Activated CD4-positive, alpha-beta T cell treated with anti-CD3 and anti-CD28 coated beads, Interleukin-2, Interleukin-6, amounts not matched to agents 100 ng/mL and 50 ng/mL, durations not matched to agents 16 hours and 8 hours (primary cell): ENCODE data around the gene CHST12.

Experiments used
- DNase-seq: peaks from one replicate; pipeline ENCODE4 v3.0.0-alpha.2; 2020

Gene CHST12

DNA sequence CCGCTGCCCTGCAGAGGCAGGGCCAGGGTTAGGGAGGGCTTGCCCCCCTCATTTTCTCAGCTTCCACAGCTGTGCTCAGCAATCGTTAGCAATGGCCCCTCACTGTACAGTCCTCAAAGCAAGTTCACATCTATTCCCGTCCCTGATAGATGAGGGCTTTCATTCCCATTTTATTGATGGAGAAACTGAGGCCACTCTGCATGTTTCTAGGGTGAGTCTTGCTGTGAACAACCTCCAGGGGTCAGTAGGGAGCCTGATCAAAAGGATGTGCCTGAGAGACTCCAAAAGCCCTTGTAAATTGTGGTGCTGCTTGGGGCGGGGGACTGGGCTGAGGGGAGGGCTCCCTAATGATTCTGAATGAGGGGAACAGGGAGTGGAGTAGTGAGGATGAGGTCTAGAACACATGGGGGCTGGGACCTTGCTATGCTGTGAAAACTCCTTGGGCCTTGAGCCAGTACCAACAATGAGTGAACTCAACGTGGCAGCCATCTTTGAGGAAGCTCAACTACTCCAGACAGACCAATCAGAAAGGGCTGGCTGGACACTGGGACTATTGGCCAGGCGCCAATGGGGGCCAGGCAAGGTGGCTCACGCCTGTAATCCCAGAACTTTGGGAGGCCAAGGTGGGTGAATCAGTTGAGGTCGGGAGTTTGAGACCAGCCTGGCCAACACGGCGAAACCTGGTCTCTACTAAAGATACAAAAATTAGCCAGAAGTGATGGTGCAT, 79.5 kb downstream of the CHST12 start:
- no peak for DNase-seq

DNA sequence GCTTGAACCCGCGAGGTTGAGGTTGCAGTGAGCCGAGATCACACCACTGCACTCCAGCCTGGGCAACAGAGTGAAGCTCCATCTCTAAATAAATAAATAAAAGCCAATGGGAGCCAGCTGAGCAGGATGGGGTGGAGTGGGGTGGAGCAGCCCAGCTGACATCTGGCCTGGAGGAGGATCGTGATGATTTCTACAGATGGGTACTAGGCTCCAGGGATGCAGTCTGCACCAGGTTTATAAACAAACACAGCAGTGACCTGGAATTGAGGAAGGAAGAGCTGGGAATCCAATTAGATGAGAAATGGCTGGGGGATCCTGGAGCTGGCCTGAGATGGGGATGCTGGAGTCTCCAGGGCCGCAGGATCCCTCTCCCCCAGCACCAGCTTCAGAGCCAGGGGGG, 80.1 kb downstream of the CHST12 start:
- no peak for DNase-seq

DNA sequence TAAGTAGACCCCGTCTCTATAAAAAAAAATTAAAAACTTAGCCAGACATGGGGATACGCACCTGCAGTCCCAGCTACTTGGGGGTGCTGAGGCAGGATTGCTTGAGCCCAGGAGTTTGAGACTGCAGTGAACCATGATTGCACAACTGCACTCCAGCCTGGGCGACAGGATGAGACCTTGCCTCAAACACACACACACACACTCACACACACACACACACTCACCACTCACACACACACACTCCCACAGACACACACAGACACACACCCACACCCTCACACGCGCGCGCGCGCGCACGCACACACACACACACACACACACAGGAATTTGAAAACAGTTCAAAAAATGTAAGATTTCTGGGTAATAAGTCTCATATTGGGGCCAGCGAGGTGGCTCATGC, 81.5 kb downstream of the CHST12 start:
- DNase-seq = no peak

GRCh38 chr7:2487586-2488271, 84.3 kb downstream of the CHST12 start:
- DNase-seq = no peak

DNA sequence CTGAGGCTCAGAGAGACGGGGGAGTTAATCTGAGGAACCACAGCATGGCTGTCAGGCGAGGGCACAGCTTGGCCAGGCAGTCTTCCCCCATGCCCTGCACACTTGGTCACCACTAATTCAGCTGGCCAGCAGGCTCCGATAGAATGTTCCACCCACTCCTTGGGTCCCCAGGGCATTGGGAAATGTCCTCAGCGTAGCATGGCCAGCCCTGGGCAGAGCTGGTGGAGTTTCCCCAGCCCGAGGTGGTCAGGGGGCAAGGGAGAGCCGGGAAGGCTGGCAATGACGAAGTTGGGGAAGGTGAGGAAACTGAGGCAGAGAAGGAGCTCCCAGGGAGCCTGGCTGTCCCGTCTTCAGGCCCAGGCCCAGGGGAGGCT, 84.8 kb downstream of the CHST12 start:
- DNase-seq = no peak

- no peak for DNase-seq
Observed at GRCh38 chr7:2488681-2489080, 85.3 kb downstream of the CHST12 start.

DNA sequence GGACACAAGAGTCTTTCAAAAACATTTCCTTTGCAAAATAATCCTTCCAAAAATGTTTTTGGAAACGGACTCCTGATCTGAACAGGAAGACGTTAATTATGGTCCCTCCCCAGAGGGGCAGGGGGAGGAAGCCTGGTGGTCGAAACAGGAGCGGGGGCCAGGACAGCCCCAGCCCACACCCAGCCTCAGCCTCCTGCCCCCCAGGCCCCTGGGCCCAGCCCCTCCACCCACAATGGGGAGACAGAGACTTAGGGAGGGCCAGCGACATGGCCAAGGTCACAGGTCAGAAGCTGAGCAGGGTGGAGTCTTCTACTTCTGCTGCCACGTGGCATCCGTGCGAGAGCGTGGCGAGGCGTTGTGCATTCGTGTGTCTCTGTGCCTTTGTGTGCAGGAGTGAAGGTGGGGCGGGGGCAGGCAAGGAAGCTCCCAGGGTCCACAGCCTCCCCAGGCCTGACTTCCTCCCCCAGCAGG, 86.8 kb downstream of the CHST12 start:
- DNase-seq = no peak

- DNase-seq = no peak
Observed at GRCh38 chr7:2492038-2492437, 88.6 kb downstream of the CHST12 start.

GRCh38 chr7:2493205-2494164, 90.1 kb downstream of the CHST12 start:
- no peak for DNase-seq

DNA sequence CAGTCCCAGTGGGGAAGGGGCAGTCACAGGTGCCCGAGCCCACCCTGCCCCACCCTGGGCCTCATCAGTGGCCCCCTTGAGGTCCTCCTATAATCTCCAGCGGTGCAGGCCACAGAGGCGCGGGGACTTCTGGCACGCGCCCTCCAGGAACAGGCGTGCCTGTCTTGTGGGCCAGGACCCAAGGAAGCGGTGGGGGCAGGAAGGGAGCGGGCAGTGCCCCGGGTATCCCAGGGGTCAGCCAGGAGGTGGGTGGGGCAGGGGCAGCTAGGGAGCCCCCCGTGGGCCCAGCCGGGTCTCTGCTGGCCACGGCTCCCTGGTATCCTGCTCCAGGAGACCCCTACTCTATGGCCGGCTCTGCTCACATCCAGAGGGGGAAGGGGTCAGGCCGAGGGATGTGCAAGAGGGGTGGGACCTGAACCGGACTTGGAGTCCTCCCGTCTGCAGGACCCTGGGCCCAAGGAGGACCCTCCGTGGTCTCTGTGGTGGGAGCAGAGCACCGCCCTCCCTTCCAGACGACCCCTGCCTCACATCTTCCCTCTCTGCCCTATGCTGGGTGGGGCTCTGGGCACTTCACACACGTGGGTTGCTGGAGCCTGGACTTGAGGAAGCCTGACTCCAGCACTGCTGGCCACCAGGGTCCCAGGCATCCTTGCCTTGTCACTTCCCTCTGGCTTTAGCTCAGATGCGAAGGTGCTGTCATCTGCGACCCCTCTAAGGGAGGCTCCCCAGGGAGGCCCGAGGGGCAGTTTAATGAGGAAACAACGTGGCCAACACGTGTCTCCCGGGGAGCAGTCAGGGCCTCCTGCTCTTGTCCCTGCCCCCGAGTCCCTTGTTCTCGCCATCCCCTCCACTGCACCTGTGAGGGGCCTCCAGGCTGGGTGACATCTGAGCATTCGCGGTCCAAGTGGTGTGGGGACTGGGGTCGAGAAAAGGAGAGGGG, 91.0 kb downstream of the CHST12 start:
- DNase-seq = no peak

DNA sequence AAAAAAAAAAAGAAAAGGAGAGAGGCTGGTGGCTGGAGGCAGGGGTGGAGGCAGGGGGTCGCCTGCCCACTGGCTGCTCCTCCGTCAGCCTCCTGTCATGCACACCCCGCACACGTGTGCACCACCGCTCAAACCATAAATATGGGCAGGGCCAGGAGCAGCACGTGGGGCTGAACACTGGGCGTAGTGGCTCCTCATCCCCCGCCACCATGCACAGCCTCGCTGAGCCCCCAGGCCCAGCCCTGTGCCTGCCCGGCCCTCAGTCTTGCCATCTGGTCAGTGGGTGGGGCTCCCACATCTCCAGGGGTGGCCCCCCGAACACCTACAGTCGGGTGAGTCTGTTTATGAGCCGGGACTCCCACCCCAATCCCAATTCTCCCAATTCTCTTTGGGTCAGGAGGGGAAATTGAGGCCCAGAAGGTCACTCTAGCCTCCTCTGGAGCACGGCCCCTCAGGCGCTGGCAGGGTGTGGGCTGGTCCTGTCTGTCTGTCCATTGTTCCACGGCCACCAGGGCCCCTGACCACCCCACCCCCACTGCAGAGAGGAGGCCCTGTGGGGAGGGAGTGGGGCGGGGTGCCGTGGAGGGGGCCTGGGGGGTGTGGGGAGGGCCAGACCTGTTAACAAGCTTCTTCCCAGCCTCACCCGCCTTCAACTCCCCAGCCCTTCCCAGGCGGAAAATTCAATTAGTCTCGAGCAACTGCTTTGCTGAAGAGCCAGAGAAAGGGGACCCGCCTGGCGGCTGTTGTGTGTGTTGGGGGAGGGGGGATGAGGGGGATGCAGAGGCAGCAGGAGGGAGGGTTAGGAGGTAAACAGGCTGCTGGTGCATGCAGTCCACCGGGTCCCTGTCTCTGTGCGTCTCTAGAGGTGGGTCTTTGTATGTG, 92.2 kb downstream of the CHST12 start:
- no peak for DNase-seq

DNA sequence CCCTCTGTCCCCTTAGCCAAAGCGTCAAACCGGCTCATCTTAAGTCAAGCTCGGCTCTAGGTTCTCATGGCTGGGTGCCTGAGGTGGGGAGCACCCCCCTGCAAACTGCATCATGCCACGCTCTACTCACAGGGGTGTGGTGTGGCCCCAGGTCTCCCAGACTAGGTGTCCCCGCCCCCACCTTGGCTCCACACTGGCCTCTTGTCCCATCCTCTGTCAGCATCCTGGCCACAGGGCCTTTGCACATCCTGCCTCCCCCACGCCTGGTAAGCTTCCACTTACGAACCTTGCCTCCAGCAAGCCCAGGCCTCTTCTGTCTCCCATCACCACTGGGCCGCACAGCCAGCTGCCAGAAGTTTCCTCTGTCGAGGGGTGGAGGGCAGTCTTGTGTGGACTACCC, 93.0 kb downstream of the CHST12 start:
- DNase-seq = no peak

- no peak for DNase-seq
Observed at GRCh38 chr7:2497065-2497464, 93.7 kb downstream of the CHST12 start.

- no peak for DNase-seq
Observed at GRCh38 chr7:2497500-2498336, 94.3 kb downstream of the CHST12 start.
